ENCODE results near the gene ANKRD13A.
"Not testable (repeated sequence)": the region's sequence is repeated elsewhere in the genome, so short reads cannot be mapped to it uniquely, and the experiment has no call there.

ANKRD13A gene

GRCh38 chr12:110008681-110009398 lies 9.6 kb downstream of the ANKRD13A start:
- not testable (repeated sequence) for DNase-seq

- no peak for DNase-seq
These were observed 11.9 kb downstream of the ANKRD13A start for GRCh38 chr12:110010853-110011723.

- no peak for DNase-seq
These were observed 12.9 kb downstream of the ANKRD13A start for GRCh38 chr12:110012137-110012536.

GRCh38 chr12:110012659-110013058 lies 13.4 kb downstream of the ANKRD13A start:
- no peak for DNase-seq

- no peak for DNase-seq
These were observed 15.9 kb downstream of the ANKRD13A start for GRCh38 chr12:110015132-110015531.

GRCh38 chr12:110020956-110021355 lies 21.7 kb downstream of the ANKRD13A start:
- DNase-seq = no peak

- DNase-seq = no peak
These were observed 24.1 kb downstream of the ANKRD13A start for GRCh38 chr12:110023059-110023980.

- DNase-seq = no peak
These were observed 24.8 kb downstream of the ANKRD13A start for GRCh38 chr12:110024051-110024450.

GRCh38 chr12:110028323-110028722 lies 29.1 kb downstream of the ANKRD13A start:
- no peak for DNase-seq

- no peak for DNase-seq
These were observed 30.1 kb downstream of the ANKRD13A start for GRCh38 chr12:110029290-110029815.

- no peak for DNase-seq
These were observed 34.7 kb downstream of the ANKRD13A start for GRCh38 chr12:110033888-110034287.

- DNase-seq = no peak
These were observed 36.4 kb downstream of the ANKRD13A start for GRCh38 chr12:110035534-110036104.

GRCh38 chr12:110037315-110037714 lies 38.1 kb downstream of the ANKRD13A start:
- no peak for DNase-seq

- no peak for DNase-seq
These were observed 39.5 kb downstream of the ANKRD13A start for GRCh38 chr12:110038741-110039084.

GRCh38 chr12:110039085-110039807 lies 40.0 kb downstream of the ANKRD13A start:
- no peak for DNase-seq

GRCh38 chr12:110042264-110042663 lies 43.0 kb downstream of the ANKRD13A start:
- DNase-seq = no peak

GRCh38 chr12:110046451-110047187 lies 47.4 kb downstream of the ANKRD13A start:
- no peak for DNase-seq

GRCh38 chr12:110047297-110047940 lies 48.2 kb downstream of the ANKRD13A start:
- DNase-seq = no peak

GRCh38 chr12:110048242-110049027 lies 49.2 kb downstream of the ANKRD13A start, which contains the start of gene C12orf76:
Gene C12orf76, minus strand, starts transcription at chr12:110048522. Its CDS starts 27 bp downstream, at chr12:110048495.
- DNase-seq = peak; percentile 97
